RPMI8226 (cell line): ENCODE measurements around the gene VAV1.

Source experiments
- DNase-seq: peaks from one replicate; pipeline ENCODE4 v3.0.0-alpha.2; 2015

The VAV1 gene

GRCh38 chr19:6772028-6772865, at the start of gene VAV1:
VAV1 (plus strand) TSS chr19:6772708; CDS start chr19:6772808, 100 bp downstream.
- peak; percentile 92 for DNase-seq

- no peak for DNase-seq
These were observed 49.3 kb upstream of the VAV1 start for GRCh38 chr19:6723108-6723618.

- peak; percentile 45 for DNase-seq
These were observed 48.8 kb upstream of the VAV1 start for GRCh38 chr19:6723738-6724137.

GRCh38 chr19:6724631-6725492, 47.6 kb upstream of the VAV1 start:
- no peak for DNase-seq

- no peak for DNase-seq
These were observed 46.8 kb upstream of the VAV1 start for GRCh38 chr19:6725513-6726231.

- DNase-seq = peak; percentile 56
These were observed 44.2 kb upstream of the VAV1 start for GRCh38 chr19:6728346-6728745.

GRCh38 chr19:6729573-6730152, 42.8 kb upstream of the VAV1 start:
- no peak for DNase-seq

- DNase-seq = no peak
These were observed 42.2 kb upstream of the VAV1 start for GRCh38 chr19:6730153-6730804.

GRCh38 chr19:6730941-6731670, 41.4 kb upstream of the VAV1 start:
- DNase-seq = no peak

- no peak for DNase-seq
These were observed 40.7 kb upstream of the VAV1 start for GRCh38 chr19:6731822-6732221.

- no peak for DNase-seq
These were observed 39.6 kb upstream of the VAV1 start for GRCh38 chr19:6732803-6733337.

- DNase-seq = no peak
These were observed 39.0 kb upstream of the VAV1 start for GRCh38 chr19:6733338-6734095.

- no peak for DNase-seq
These were observed 38.3 kb upstream of the VAV1 start for GRCh38 chr19:6734096-6734696.

GRCh38 chr19:6735181-6735911, 37.2 kb upstream of the VAV1 start:
- no peak for DNase-seq

GRCh38 chr19:6736169-6736916, 36.2 kb upstream of the VAV1 start:
- DNase-seq = peak; percentile 85

GRCh38 chr19:6736917-6737283, 35.6 kb upstream of the VAV1 start:
- no peak for DNase-seq

GRCh38 chr19:6737284-6737872, 35.1 kb upstream of the VAV1 start, which contains the start of gene GPR108:
GPR108 (minus strand) TSS chr19:6737580; CDS start chr19:6737576, 4 bp downstream.
- DNase-seq = peak; percentile 99
